ENCODE results near the gene LRCH4. TPM values are rescaled to one million over a fixed set of nuclear protein-coding genes. Genes with fewer than 3 reads are reported as not detected.

Gene LRCH4
- total RNA-seq, 1 donor: 21.3 TPM

DNA sequence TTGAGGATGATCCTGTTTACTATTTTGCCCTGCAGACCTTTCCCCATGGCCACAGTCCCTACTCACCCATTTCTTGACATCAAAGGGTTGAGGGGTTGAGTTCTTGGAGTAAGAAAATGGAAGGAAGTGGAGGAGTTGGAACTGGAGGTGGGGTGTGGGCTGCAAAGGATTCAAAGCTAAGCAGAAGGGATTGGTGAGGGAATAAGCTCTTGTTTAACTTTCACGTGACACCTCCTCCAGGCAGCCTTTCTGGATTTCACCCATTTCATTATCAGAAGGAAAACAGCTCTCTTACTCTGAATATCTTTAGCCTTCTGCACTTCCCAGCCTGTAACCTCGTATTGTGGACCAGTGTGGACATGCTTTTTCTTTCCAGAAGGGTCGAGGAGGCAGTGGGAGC, 40.1 kb upstream of the LRCH4 start:
- TF ChIP-seq, protein P1, sequence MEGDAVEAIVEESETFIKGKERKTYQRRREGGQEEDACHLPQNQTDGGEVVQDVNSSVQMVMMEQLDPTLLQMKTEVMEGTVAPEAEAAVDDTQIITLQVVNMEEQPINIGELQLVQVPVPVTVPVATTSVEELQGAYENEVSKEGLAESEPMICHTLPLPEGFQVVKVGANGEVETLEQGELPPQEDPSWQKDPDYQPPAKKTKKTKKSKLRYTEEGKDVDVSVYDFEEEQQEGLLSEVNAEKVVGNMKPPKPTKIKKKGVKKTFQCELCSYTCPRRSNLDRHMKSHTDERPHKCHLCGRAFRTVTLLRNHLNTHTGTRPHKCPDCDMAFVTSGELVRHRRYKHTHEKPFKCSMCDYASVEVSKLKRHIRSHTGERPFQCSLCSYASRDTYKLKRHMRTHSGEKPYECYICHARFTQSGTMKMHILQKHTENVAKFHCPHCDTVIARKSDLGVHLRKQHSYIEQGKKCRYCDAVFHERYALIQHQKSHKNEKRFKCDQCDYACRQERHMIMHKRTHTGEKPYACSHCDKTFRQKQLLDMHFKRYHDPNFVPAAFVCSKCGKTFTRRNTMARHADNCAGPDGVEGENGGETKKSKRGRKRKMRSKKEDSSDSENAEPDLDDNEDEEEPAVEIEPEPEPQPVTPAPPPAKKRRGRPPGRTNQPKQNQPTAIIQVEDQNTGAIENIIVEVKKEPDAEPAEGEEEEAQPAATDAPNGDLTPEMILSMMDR (IDR thresholded peaks at IDR 0.05; ENCODE audit: insufficient read depth, low read length): no peak
- H3K4me3 ChIP-seq (ENCODE audit: low read depth, low read length): peak overlapping the region; percentile 48
- no peak for DNase-seq (ENCODE audit: low read depth)

DNA sequence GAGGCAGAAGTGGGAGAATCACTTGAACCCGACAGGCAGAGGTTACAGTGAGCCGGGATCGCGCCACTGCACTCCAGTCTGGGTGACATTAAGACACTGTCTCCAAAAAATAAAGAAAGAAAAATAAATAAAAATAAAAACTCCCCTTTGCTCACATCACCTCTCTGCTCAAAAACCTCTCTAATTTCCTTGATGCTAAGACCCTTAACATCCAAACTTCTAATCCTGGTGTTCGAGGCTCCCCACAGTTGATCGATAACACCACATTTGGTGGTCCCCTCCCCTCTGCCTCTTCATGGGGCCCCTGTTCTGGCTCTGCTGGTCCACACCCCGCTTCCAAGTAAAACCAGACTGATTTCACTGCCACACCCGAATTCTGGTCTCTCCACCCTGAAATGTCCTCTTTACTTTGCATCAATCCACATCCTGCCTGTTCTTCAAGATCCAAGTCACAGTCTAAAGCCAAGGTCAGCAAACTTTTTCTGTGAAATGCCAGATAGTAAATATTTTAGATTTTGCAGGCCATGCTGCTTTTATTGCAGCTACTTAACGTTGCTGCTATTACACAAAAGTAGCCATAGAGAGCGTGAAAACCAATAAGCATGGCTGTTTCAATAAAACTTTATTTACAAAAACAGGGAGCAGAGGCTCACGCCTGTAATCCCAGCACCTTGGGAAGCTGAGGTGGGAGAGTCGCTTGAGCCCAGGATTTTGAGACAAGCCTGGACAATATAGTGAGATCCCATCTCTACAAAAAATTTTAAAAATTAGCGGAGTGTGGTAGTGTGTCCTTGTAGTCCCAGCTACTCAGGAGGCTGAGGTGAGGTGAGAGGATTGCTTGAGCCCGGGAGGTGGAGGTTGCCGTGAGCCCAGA, 38.3 kb upstream of the LRCH4 start:
- no peak overlapping the region for H3K4me3 ChIP-seq (ENCODE audit: low read depth, low read length)
- DNase-seq (ENCODE audit: low read depth): no peak
- TF ChIP-seq, protein P1 (IDR thresholded peaks at IDR 0.05; ENCODE audit: insufficient read depth, low read length): no peak

DNA sequence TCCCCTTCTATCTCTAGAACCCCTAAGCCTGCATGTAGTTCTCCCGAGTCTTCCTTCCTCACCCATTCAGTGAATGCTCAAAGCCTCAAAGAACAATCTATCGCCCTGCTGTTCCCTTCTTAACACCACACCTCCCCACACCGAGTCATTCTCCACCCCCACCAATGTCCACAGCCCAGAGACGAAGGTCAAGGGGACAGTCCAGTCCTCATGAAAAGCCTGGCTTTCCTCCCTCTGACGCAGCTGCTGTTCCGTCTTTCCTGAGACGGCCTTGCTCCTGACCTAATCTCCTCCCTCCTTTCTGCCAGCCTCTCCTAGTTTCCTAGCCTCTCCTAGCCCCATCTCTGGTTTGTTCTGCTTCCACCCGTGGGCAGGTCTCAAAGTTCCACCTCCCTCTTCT, 35.6 kb upstream of the LRCH4 start:
- H3K4me3 ChIP-seq (ENCODE audit: low read depth, low read length): no peak overlapping the region
- TF ChIP-seq, protein P1 (IDR thresholded peaks at IDR 0.05; ENCODE audit: insufficient read depth, low read length): no peak
- no peak for DNase-seq (ENCODE audit: low read depth)

DNA sequence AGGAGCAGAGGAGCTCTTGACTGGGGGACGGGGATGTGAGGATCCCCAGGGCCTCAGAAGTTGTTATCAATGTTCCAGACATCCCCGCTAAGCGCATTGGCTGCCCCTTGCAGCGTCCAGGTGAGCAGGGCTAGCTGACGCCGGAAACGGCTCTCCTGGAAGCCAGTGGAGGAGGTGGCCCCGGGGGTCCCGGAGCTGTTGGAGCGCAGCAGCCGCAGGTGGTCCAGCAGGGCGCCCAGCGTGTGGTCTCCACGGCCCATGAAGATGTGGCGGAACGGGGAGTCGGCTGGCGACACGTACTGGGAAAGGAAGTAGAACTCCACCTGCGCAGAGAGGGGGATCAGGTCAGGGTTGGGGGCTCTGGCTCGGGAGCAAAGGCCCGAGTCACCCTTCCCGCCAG, 34.9 kb upstream of the LRCH4 start:
- H3K4me3 ChIP-seq (ENCODE audit: low read depth, low read length): no peak overlapping the region
- DNase-seq (ENCODE audit: low read depth): no peak
- TF ChIP-seq, protein P1 (IDR thresholded peaks at IDR 0.05; ENCODE audit: insufficient read depth, low read length): no peak

DNA sequence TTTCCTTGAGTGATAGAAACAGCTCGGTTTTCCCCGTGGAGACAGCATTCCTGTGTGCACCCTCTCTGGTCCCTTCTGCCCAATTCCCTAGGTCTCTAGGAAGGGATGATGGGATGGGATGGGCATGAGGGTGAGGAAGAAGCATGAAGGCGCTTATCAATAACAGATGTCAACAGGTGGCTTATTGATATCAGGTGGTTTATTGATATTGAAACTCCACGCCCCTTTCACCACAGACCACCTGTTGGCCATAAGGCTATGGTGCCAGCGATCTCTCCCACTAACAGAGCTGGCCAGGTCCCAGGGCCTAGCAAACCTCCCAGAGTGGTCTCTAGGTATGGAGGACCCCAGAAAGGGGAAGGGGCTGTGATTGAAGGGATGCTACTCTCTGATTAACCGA, 34.3 kb upstream of the LRCH4 start:
- TF ChIP-seq, protein P1 (IDR thresholded peaks at IDR 0.05; ENCODE audit: insufficient read depth, low read length): no peak

DNA sequence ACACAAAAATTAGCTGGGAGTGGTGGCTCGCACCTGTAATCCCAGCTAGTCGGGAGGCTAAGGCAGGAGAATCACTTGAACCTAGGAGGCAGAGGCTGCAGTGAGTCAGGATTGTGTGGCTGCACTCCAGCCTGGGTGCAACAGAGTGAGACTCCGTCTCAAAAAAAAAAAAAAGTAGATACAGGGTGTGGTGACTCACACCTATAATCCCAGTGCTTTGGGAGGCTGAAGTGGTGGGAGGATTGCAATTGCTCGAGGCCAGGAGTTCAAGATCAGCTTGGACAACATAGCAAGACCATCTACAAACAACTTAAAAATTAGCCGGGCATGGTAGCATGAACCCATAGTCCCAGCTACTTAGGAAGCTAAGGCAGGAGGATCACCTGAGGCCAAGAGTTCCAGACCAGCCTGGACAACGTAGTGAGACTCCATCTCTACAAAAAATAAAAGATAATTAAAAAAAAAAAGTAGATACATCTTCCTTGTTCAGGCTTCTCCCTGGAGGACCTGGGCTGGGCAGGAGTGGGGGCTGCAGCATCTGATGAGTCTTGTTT, 28.5 kb upstream of the LRCH4 start:
- no peak for DNase-seq (ENCODE audit: low read depth)
- no peak overlapping the region for H3K4me3 ChIP-seq (ENCODE audit: low read depth, low read length)
- TF ChIP-seq, protein P1 (IDR thresholded peaks at IDR 0.05; ENCODE audit: insufficient read depth, low read length): no peak

More for the DNA sequence above, 34.3 kb upstream of the LRCH4 start:
- no peak overlapping the region for H3K4me3 ChIP-seq (ENCODE audit: low read depth, low read length)
- DNase-seq (ENCODE audit: low read depth): no peak

Data from fibroblast of the aortic adventitia (primary cell).